Karpas-422 (cell line): ENCODE data around the gene SNRPA1. TPM values are rescaled to one million over a fixed set of nuclear protein-coding genes. Genes with fewer than 3 reads are reported as not detected.
"Not testable (repeated sequence)": the region's sequence is repeated elsewhere in the genome, so short reads cannot be mapped to it uniquely, and the experiment has no call there.

ENCODE experiments used
- DNase-seq: peaks from one replicate; pipeline ENCODE4 v3.0.0-alpha.2; 2015
- H2AFZ ChIP-seq: fragments of 200-600 bp; sonication (generic); 2 replicates; pipeline ENCODE4 v1.6.1; 2014; ENCODE audit warnings: antibody characterized with exemption, low read length, mixed read lengths
- H3K27ac ChIP-seq: fragments of 200-600 bp; sonication (generic); 2 replicates; pipeline ENCODE4 v1.5.1; 2014; ENCODE audit warnings: mild to moderate bottlenecking, low read length, moderate library complexity
- H3K27me3 ChIP-seq: fragments of 200-600 bp; sonication (generic); 2 replicates; pipeline ENCODE4 v1.6.1; 2014; ENCODE audit warnings: low read length, mixed read lengths
- H3K36me3 ChIP-seq: fragments of 200-600 bp; sonication (generic); 2 replicates; pipeline ENCODE4 v1.6.1; 2014; ENCODE audit warnings: low read length, mixed read lengths; ENCODE audit not compliant: insufficient read depth
- H3K4me1 ChIP-seq: fragments of 200-600 bp; sonication (generic); 2 replicates; pipeline ENCODE4 v1.6.1; 2014; ENCODE audit warnings: mild to moderate bottlenecking, low read length, mixed read lengths
- H3K4me2 ChIP-seq: fragments of 200-600 bp; sonication (generic); 2 replicates; pipeline ENCODE4 v1.6.1; 2014; ENCODE audit warnings: low read length, low read depth, mild to moderate bottlenecking; ENCODE audit not compliant: poor library complexity, severe bottlenecking
- H3K4me3 ChIP-seq: fragments of 200-600 bp; sonication (generic); 2 replicates; pipeline ENCODE4 v1.5.1; 2014; ENCODE audit warnings: mild to moderate bottlenecking, antibody characterized with exemption, low read length, mixed read lengths
- H3K79me2 ChIP-seq: fragments of 200-600 bp; sonication (generic); 2 replicates; pipeline ENCODE4 v1.6.1; 2014; ENCODE audit warnings: mild to moderate bottlenecking, low read length, mixed read lengths
- H3K9ac ChIP-seq: fragments of 200-600 bp; sonication (generic); 2 replicates; pipeline ENCODE4 v1.6.0; 2014; ENCODE audit warnings: low read length
- H3K9me2 ChIP-seq: fragments of 200-600 bp; sonication (generic), shearing (Covaris generic); replicated peaks from 2 replicates; pipeline ENCODE4 v1.6.0; 2014; ENCODE audit warnings: mild to moderate bottlenecking, low read length, moderate library complexity; ENCODE audit not compliant: insufficient read depth
- H3K9me3 ChIP-seq: fragments of 300-700, 200-600 bp; sonication (generic); 2 replicates; pipeline ENCODE4 v1.6.1; 2014; ENCODE audit warnings: low read length, mixed read lengths
- H4K20me1 ChIP-seq: fragments of 200-600 bp; sonication (generic); 2 replicates; pipeline ENCODE4 v1.6.1; 2014; ENCODE audit warnings: mild to moderate bottlenecking, antibody characterized with exemption, low read length, low read depth; ENCODE audit not compliant: insufficient read depth
- total RNA-seq: library from RNA; depleted of rRNA; stranded (reverse); fragments of >200 nt; shearing (Covaris generic); gene quantifications from 2 replicates; pipeline ENCODE4 v1.2.3, GENCODE V29; 2014; ENCODE audit warnings: low replicate concordance

Gene SNRPA1
- total RNA-seq, 1 experiment from 2014 or later = 52.3 TPM

GRCh38 chr15:101295607-101296161 is 636 bp upstream of the SNRPA1 start:
- peaks cover 43% of the 10 kb centered on the region for H3K79me2 ChIP-seq
- H3K4me3 ChIP-seq = peak overlapping the region; percentile 91
- H3K4me1 ChIP-seq = peaks cover 28% of the 10 kb centered on the region
- peak overlapping the region; percentile 89 for H3K4me2 ChIP-seq
- 0 out of 2 replicates have a peak, but pooled peaks cover 3% of the 10 kb centered on the region for H3K9me2 ChIP-seq
- peaks cover 15% of the 10 kb centered on the region; the same call in 1 of the 2 replicates for H3K36me3 ChIP-seq
- H3K27me3 ChIP-seq = no peaks in the 10 kb centered on the region
- H4K20me1 ChIP-seq = peaks cover 25% of the 10 kb centered on the region
- peak overlapping the region; percentile 32; the same call in 1 of the 2 replicates for H2AFZ ChIP-seq
- DNase-seq = no peak
- no peaks in the 10 kb centered on the region for H3K9me3 ChIP-seq
- peak overlapping the region; percentile 95 for H3K9ac ChIP-seq
- H3K27ac ChIP-seq = no peak overlapping the region

- H3K9ac ChIP-seq = peak overlapping the region; percentile 95
- H3K4me1 ChIP-seq = peaks cover 28% of the 10 kb centered on the region
- peaks cover 32% of the 10 kb centered on the region for H3K36me3 ChIP-seq
- peaks cover 68% of the 10 kb centered on the region for H3K79me2 ChIP-seq
- peak overlapping the region; percentile 89 for H3K4me2 ChIP-seq
- H2AFZ ChIP-seq = no peak overlapping the region
- H3K9me2 ChIP-seq = 0 out of 2 replicates have a peak, but pooled peaks cover 3% of the 10 kb centered on the region
- H3K27me3 ChIP-seq = no peaks in the 10 kb centered on the region
- H3K27ac ChIP-seq = peak overlapping the region; percentile 85; the same call in 1 of the 2 replicates
- H4K20me1 ChIP-seq = peaks cover 39% of the 10 kb centered on the region
- no peaks in the 10 kb centered on the region for H3K9me3 ChIP-seq
- DNase-seq = peak; percentile 66
- H3K4me3 ChIP-seq = peak overlapping the region; percentile 91
These were observed 1.9 kb downstream of the SNRPA1 start for GRCh38 chr15:101293122-101293521.

GRCh38 chr15:101288905-101289513 is 6.0 kb downstream of the SNRPA1 start:
- H3K9ac ChIP-seq = no peak overlapping the region
- peaks cover 41% of the 10 kb centered on the region for H4K20me1 ChIP-seq
- no peak overlapping the region for H3K4me3 ChIP-seq
- H2AFZ ChIP-seq = no peak overlapping the region
- no peaks in the 10 kb centered on the region for H3K9me3 ChIP-seq
- peaks cover 86% of the 10 kb centered on the region for H3K79me2 ChIP-seq
- no peaks in the 10 kb centered on the region for H3K9me2 ChIP-seq
- H3K4me1 ChIP-seq = peaks cover 20% of the 10 kb centered on the region
- no peak overlapping the region for H3K27ac ChIP-seq
- no peak overlapping the region for H3K4me2 ChIP-seq
- no peaks in the 10 kb centered on the region for H3K27me3 ChIP-seq
- peaks cover 66% of the 10 kb centered on the region for H3K36me3 ChIP-seq
- peak; percentile 87 for DNase-seq

GRCh38 chr15:101287342-101287741 is 7.7 kb downstream of the SNRPA1 start:
- not testable (repeated sequence) for H3K4me1 ChIP-seq, H3K27me3 ChIP-seq, DNase-seq, H3K9me2 ChIP-seq, H3K27ac ChIP-seq, H3K4me3 ChIP-seq, H2AFZ ChIP-seq, H3K9ac ChIP-seq, H3K4me2 ChIP-seq, H3K9me3 ChIP-seq
- H3K36me3 ChIP-seq = peaks cover 74% of the 10 kb centered on the region
- peaks cover 69% of the 10 kb centered on the region for H3K79me2 ChIP-seq
- peaks cover 33% of the 10 kb centered on the region for H4K20me1 ChIP-seq

- no peaks in the 10 kb centered on the region for H3K4me1 ChIP-seq
- peaks cover 72% of the 10 kb centered on the region for H3K36me3 ChIP-seq
- no peak overlapping the region for H3K27ac ChIP-seq
- no peaks in the 10 kb centered on the region for H3K27me3 ChIP-seq
- no peak overlapping the region for H3K4me3 ChIP-seq
- no peak overlapping the region for H3K9ac ChIP-seq
- H3K9me3 ChIP-seq = no peaks in the 10 kb centered on the region
- no peak for DNase-seq
- no peaks in the 10 kb centered on the region for H3K9me2 ChIP-seq
- H2AFZ ChIP-seq = no peak overlapping the region
- H4K20me1 ChIP-seq = peaks cover 26% of the 10 kb centered on the region
- H3K79me2 ChIP-seq = peaks cover 62% of the 10 kb centered on the region
- H3K4me2 ChIP-seq = no peak overlapping the region
These were observed 8.5 kb downstream of the SNRPA1 start for GRCh38 chr15:101286471-101287114.

- Histone ChIP-seq H4K20me1 (peaks cover 16% of the 10 kb centered on the region), H2AFZ (no peak overlapping the region), H3K9me3 (no peaks in the 10 kb centered on the region), H3K4me3 (no peak overlapping the region), H3K9me2 (no peaks in the 10 kb centered on the region), H3K36me3 (peaks cover 66% of the 10 kb centered on the region), H3K4me2 (no peak overlapping the region), H3K27ac (no peak overlapping the region), H3K4me1 (no peaks in the 10 kb centered on the region), H3K9ac (no peak overlapping the region), H3K27me3 (no peaks in the 10 kb centered on the region), H3K79me2 (peaks cover 35% of the 10 kb centered on the region)
- DNase-seq = no peak
These were observed 11.1 kb downstream of the SNRPA1 start for GRCh38 chr15:101283931-101284330.

GRCh38 chr15:101280007-101280406 is 15.0 kb downstream of the SNRPA1 start:
- Histone ChIP-seq H4K20me1 (peaks cover 8% of the 10 kb centered on the region; the same call in 1 of the 2 replicates), H3K9me2 (no peaks in the 10 kb centered on the region), H2AFZ (no peak overlapping the region), H3K27me3 (no peaks in the 10 kb centered on the region), H3K27ac (no peak overlapping the region), H3K4me3 (no peak overlapping the region), H3K79me2 (peaks cover 24% of the 10 kb centered on the region), H3K4me1 (peaks cover 19% of the 10 kb centered on the region), H3K36me3 (peaks cover 39% of the 10 kb centered on the region; the same call in 1 of the 2 replicates), H3K4me2 (no peak overlapping the region), H3K9me3 (no peaks in the 10 kb centered on the region), H3K9ac (no peak overlapping the region)
- no peak for DNase-seq

GRCh38 chr15:101277943-101278564 is 17.0 kb downstream of the SNRPA1 start:
- H3K9me3 ChIP-seq = no peaks in the 10 kb centered on the region

More at GRCh38 chr15:101277943-101278564, 17.0 kb downstream of the SNRPA1 start:
- Histone ChIP-seq H3K27ac (no peak overlapping the region), H3K36me3 (peaks cover 47% of the 10 kb centered on the region; the same call in 1 of the 2 replicates), H2AFZ (no peak overlapping the region; the same call in 1 of the 2 replicates), H4K20me1 (peaks cover 5% of the 10 kb centered on the region; the same call in 1 of the 2 replicates), H3K4me3 (peak overlapping the region; percentile 75; the same call in 1 of the 2 replicates), H3K4me2 (peak overlapping the region; percentile 76), H3K4me1 (peaks cover 19% of the 10 kb centered on the region), H3K27me3 (no peaks in the 10 kb centered on the region), H3K79me2 (peaks cover 23% of the 10 kb centered on the region), H3K9ac (peak overlapping the region; percentile 55), H3K9me2 (no peaks in the 10 kb centered on the region)
- peak; percentile 50 for DNase-seq
